Loucy (cell line): ENCODE results near the gene STON2.

ENCODE experiments used
- H2AFZ ChIP-seq: fragments of 200-600 bp; sonication (generic); 2 replicates; pipeline ENCODE4 v1.6.0; 2016; ENCODE audit warnings: antibody characterized with exemption, mild to moderate bottlenecking, low read length, moderate library complexity
- H3F3A ChIP-seq: fragments of 200-600 bp; 2 replicates; pipeline ENCODE4 v1.6.0; 2016; ENCODE audit warnings: antibody characterized with exemption, low read depth, mild to moderate bottlenecking
- H3K27me3 ChIP-seq: fragments of 200-600 bp; sonication (generic); 2 replicates; pipeline ENCODE4 v1.6.1; 2014; ENCODE audit warnings: low read length, mild to moderate bottlenecking; ENCODE audit not compliant: insufficient read depth, poor library complexity, severe bottlenecking
- H3K36me3 ChIP-seq: fragments of 200-600 bp; sonication (generic); 2 replicates; pipeline ENCODE4 v1.6.1; 2016; ENCODE audit warnings: low read length; ENCODE audit not compliant: insufficient read depth
- H3K4me1 ChIP-seq: fragments of 200-600 bp; sonication (generic); 2 replicates; pipeline ENCODE4 v1.5.1; 2014; ENCODE audit warnings: low read length, mild to moderate bottlenecking; ENCODE audit not compliant: insufficient read depth, poor library complexity, severe bottlenecking
- H3K4me2 ChIP-seq: fragments of 200-600 bp; sonication (generic); 2 replicates; pipeline ENCODE4 v1.6.0; 2014; ENCODE audit warnings: antibody characterized with exemption, low read length, low read depth, mild to moderate bottlenecking; ENCODE audit not compliant: poor library complexity, severe bottlenecking
- H3K4me3 ChIP-seq: fragments of 200-600 bp; sonication (generic); 2 replicates; pipeline ENCODE4 v1.5.1; 2014; ENCODE audit warnings: low read length, mild to moderate bottlenecking, mixed read lengths; ENCODE audit not compliant: poor library complexity, severe bottlenecking
- H3K79me2 ChIP-seq: fragments of 200-600 bp; sonication (generic); 2 replicates; pipeline ENCODE4 v1.6.1; 2014; ENCODE audit warnings: low read length; ENCODE audit not compliant: insufficient read depth
- H3K9ac ChIP-seq: fragments of 200-600 bp; sonication (generic); 2 replicates; pipeline ENCODE4 v1.6.0; 2014; ENCODE audit warnings: mild to moderate bottlenecking, low read depth, low read length, moderate library complexity; ENCODE audit not compliant: poor library complexity, severe bottlenecking
- H3K9me2 ChIP-seq: fragments of 200-600 bp; sonication (generic); replicated peaks from 2 replicates; pipeline ENCODE4 v1.6.1; 2016; ENCODE audit warnings: low read depth, low read length, mixed read lengths
- H3K9me3 ChIP-seq: fragments of 200-600 bp; sonication (generic); 2 replicates; pipeline ENCODE4 v1.6.1; 2014; ENCODE audit warnings: mild to moderate bottlenecking, antibody characterized with exemption, low read length, low read depth; ENCODE audit not compliant: insufficient read depth
- H4K20me1 ChIP-seq: fragments of 200-600 bp; sonication (generic); 2 replicates; pipeline ENCODE4 v1.6.0; 2014; ENCODE audit warnings: antibody characterized with exemption, low read length, mild to moderate bottlenecking; ENCODE audit not compliant: insufficient read depth, poor library complexity, severe bottlenecking
- EZH2phosphoT487 ChIP-seq: fragments of 200-600 bp; IDR thresholded peaks from 2 replicates; pipeline ENCODE4 v1.6.1; 2018; ENCODE audit warnings: antibody characterized with exemption, mild to moderate bottlenecking, moderate library complexity, borderline replicate concordance
- TF ChIP-seq, protein P1 (sequence below): fragments of 200-600 bp; sonication (generic); conservative IDR thresholded peaks from 2 replicates; pipeline ENCODE4 v1.5.1; 2014; ENCODE audit warnings: mild to moderate bottlenecking, antibody characterized with exemption, low read length

Gene STON2

GRCh38 chr14:81363746-81364378, 36.3 kb downstream of the STON2 start:
- no peaks in the 10 kb centered on the region for H3K36me3 ChIP-seq
- no peaks in the 10 kb centered on the region for H4K20me1 ChIP-seq
- H3K9me2 ChIP-seq: no peaks in the 10 kb centered on the region
- H3K9me3 ChIP-seq: no peaks in the 10 kb centered on the region
- no peaks in the 10 kb centered on the region for H3K27me3 ChIP-seq
- no peaks in the 10 kb centered on the region for H3K4me1 ChIP-seq
- H3F3A ChIP-seq: no peaks in the 10 kb centered on the region
- H3K4me2 ChIP-seq: no peak overlapping the region
- no peaks in the 10 kb centered on the region for H3K79me2 ChIP-seq
- no peak for TF ChIP-seq EZH2phosphoT487
- TF ChIP-seq, protein P1, sequence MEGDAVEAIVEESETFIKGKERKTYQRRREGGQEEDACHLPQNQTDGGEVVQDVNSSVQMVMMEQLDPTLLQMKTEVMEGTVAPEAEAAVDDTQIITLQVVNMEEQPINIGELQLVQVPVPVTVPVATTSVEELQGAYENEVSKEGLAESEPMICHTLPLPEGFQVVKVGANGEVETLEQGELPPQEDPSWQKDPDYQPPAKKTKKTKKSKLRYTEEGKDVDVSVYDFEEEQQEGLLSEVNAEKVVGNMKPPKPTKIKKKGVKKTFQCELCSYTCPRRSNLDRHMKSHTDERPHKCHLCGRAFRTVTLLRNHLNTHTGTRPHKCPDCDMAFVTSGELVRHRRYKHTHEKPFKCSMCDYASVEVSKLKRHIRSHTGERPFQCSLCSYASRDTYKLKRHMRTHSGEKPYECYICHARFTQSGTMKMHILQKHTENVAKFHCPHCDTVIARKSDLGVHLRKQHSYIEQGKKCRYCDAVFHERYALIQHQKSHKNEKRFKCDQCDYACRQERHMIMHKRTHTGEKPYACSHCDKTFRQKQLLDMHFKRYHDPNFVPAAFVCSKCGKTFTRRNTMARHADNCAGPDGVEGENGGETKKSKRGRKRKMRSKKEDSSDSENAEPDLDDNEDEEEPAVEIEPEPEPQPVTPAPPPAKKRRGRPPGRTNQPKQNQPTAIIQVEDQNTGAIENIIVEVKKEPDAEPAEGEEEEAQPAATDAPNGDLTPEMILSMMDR: no peak
- no peak overlapping the region for H3K9ac ChIP-seq
- no peak overlapping the region for H2AFZ ChIP-seq
- H3K4me3 ChIP-seq: no peak overlapping the region

DNA sequence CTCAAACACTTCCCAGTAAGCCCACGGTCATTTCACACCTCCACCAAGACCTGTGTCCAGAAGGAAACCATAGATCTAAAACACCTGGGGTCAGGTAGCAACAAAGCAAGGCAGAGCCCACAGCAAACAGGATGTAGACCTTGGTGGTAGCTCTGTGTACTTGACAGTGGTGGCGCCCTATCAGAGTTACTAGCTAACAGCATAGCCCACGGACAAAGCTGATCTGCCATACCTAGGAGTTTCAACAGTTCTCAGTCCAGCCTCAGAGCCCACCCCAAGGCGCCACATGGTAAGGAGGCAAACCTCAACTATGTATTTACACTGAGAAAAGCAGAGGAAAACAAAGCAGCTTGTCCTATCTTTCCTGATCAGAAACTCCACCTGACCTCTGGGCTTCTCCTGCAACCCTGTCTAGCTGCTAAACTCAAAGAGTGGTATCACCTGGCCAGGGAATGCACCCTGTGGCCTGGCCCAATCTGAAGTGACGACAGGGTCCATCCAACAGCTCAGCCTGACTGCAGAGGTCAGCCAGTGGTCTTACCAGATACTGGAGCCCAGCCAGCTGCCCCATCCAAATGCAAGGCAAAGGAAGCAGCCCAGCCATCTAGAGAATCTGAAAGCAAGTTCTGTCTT, 46.3 kb downstream of the STON2 start:
- no peak for TF ChIP-seq EZH2phosphoT487
- TF ChIP-seq, protein P1: no peak
- Histone ChIP-seq H3K4me3 (no peak overlapping the region), H3K4me1 (no peaks in the 10 kb centered on the region), H3K4me2 (no peak overlapping the region), H4K20me1 (no peaks in the 10 kb centered on the region), H2AFZ (no peak overlapping the region), H3K9ac (no peak overlapping the region), H3K79me2 (no peaks in the 10 kb centered on the region), H3K9me2 (no peaks in the 10 kb centered on the region), H3F3A (no peaks in the 10 kb centered on the region), H3K9me3 (no peaks in the 10 kb centered on the region), H3K27me3 (no peaks in the 10 kb centered on the region), H3K36me3 (no peaks in the 10 kb centered on the region)

DNA sequence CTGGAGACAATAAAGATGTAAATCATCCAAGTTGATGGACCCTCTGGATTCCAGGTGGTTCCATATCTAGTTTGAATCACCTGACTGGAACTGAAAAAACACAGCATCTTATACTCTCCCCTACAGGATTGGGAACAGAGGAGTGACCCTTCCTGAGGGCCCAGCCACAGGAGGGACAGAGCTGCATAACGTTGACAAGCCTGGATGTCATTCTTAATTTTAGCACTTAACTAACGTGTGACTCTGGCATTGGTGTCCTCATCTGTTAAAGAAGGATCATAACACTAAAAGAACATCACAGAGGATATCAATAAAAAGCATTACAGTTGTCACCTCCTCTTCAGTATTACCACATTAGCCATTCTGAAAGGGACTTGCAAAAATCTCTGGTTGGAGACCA, 47.7 kb downstream of the STON2 start:
- Histone ChIP-seq H4K20me1 (no peaks in the 10 kb centered on the region), H2AFZ (no peak overlapping the region), H3K27me3 (no peaks in the 10 kb centered on the region), H3K4me3 (no peak overlapping the region), H3F3A (no peaks in the 10 kb centered on the region), H3K9me2 (no peaks in the 10 kb centered on the region), H3K9ac (no peak overlapping the region), H3K79me2 (no peaks in the 10 kb centered on the region), H3K4me1 (no peaks in the 10 kb centered on the region), H3K36me3 (no peaks in the 10 kb centered on the region), H3K4me2 (no peak overlapping the region), H3K9me3 (no peaks in the 10 kb centered on the region)
- no peak for TF ChIP-seq EZH2phosphoT487
- TF ChIP-seq, protein P1: no peak
